ENCODE results near the gene PRSS37.
"Not testable (repeated sequence)": the region's sequence is repeated elsewhere in the genome, so short reads cannot be mapped to it uniquely, and the experiment has no call there.

Gene PRSS37, protein sequence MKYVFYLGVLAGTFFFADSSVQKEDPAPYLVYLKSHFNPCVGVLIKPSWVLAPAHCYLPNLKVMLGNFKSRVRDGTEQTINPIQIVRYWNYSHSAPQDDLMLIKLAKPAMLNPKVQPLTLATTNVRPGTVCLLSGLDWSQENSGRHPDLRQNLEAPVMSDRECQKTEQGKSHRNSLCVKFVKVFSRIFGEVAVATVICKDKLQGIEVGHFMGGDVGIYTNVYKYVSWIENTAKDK

DNA sequence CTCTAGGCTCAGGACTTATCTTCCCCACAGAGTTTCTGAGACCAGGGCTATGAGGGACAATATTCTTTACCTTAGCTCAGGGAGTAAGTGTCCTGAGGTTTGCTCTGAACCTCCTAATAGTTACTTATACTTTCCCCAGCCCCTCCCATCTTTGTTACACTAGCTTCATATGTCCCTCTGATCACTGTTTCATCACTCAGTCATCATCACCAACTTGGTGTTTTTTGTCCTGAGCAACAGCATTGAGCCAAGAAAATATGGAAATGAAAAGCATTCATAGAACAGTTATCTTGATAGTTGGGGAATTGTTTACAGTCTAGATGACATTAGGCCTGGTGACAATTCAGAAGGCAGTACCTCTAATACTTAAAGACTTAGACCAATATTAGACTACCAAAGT, at the start of gene PRSS37:
Gene PRSS37, minus strand, starts transcription at position 101 of the 400 bp plus-strand sequence. CDS start 436 bp downstream, outside the sequence.
- DNase-seq = no peak

DNA sequence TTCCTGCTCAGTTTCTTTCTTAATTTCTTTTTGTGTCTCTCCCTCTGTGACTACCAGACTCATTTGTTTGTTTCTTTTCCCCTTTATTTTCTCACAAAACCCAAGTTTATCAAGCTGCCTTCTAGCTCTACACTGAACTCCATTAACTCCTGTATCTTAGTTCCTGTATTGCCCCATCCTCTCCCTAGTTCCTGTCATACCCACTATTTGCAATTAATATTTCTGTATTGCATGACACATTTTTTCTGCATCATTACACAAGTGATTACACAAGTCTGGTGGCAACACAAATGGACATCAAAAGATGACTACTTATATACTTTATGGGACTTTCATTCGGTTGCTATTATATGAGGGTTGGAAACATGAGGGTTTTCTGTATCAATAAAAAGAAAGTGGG, 48.0 kb upstream of the PRSS37 start:
- DNase-seq = no peak

DNA sequence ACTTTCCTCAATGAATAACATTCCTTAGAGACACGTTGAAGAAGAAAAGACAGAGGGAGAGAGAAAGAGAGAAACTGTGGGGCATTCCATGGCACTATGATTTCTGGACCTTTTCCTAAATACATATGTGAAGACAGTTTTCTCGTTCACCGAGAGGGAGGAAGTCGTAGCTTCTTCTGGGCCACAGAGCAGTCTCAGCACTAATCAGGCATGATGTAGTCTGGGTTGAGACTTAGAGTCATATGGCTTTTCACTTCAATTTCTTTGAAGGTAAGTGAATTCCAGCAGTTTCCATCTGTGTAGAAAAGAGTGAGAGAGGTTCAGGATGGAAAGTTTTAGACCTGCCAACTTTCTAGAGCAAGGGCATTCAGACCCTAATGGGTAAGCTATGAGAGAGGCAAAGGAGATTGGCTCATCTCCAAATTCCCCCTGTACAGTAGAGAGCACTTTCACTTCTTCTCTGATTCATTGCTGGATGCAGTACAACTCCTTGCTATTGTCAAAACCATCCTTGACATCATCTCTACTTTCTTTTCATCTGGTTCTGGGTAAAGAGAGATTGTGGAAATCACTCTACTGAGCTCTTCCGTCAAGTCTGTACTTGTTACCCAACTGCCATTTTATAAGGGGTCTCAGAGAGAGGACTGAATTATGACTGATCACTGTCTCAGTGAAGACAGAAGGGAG, 43.4 kb upstream of the PRSS37 start:
- no peak for DNase-seq

DNA sequence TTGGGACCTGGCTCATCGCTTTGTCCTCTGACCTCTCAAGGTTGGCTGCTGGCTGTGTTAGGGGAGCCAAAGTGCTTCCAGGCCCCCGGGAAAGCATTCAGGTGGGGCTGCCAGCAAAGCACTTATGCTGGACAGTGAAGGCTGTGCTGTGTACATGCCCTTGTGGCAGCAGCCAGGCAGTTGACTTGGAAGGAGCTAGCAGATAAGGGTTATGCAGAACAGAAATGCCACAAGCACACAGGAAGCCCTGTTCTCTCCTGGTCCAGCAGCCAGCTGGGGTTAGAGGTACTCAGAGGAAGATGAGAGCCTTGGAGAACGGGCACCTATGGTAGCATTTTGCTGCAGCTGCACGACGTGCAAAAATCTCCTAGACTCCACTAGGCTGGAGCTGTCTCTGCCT, 39.7 kb upstream of the PRSS37 start:
- DNase-seq = no peak

DNA sequence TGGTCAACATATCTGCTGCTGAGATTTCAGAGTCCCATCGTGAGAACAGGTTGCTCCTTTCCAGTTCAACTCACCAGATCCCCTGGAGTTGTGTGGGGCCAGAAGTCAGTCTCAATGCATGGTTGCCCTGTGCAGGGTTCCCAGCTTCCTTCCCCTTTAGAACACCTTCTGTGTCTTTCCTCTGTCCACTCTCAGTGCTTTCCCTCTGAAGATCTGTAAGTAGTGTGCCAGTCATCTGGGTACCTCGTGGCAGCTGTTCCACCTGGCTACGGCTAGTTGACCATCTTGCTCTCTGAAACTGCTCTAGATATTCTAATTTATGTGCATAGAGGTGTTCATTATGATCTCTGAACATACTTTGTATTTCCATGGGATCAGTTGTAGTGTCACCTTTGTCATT, 36.1 kb upstream of the PRSS37 start:
- DNase-seq = no peak

DNA sequence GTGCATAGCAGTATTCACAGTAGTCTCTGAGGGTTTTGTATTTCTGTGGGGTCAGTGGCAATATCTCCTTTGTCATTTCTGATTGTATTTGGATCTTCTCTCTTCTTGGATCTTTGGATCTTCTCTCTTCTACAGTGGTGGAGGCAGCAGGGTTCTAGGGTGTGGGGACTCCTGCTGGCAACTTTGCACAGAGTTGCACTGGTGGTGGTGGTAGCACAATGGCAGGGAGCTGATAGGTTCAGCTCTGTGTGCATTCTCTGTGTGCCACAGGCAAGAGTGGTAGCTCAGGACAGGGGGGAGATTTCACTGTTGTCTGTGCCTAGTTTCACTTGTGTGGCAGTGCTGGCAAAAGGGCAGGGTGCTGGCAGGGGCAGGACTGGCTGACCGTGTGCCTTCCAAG, 35.1 kb upstream of the PRSS37 start:
- DNase-seq = no peak

DNA sequence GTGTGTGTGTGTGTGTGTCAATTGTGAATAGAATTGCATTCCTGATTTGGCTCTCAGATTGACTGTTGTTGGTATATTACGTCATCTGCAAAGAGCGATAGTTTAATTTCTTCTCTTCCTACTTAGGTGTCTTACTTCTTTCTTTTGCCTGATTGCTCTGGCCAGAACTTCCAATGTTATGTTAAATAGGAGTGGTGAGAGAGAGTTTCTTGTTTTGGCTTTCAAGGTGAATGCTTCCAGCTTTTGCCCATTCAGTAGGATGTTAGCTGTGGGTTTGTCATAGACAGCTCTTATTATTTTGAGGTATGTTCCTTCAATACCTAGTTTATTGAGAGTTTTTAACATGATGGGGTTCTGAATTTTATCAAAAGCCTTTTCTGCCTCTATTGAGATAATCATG, 34.2 kb upstream of the PRSS37 start:
- no peak for DNase-seq

DNA sequence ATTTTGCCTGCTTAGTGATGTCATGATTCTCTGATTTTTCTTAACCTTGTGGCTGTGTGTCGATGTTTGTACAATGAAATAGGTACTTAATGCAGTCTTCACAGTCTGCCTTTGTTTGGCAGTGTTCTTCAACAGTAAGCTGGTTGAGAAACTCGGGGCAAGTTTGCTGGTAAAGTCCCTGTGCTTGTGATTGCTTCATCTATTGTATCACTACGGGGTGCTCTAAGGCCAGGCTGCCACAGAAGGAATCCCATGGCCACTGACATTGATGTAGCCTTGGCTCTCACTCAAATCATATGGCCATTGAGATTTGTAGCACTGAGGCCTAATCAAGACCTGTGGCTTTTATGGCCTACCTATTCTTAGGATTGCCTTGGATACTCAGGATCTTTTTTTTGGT, 33.5 kb upstream of the PRSS37 start:
- no peak for DNase-seq

DNA sequence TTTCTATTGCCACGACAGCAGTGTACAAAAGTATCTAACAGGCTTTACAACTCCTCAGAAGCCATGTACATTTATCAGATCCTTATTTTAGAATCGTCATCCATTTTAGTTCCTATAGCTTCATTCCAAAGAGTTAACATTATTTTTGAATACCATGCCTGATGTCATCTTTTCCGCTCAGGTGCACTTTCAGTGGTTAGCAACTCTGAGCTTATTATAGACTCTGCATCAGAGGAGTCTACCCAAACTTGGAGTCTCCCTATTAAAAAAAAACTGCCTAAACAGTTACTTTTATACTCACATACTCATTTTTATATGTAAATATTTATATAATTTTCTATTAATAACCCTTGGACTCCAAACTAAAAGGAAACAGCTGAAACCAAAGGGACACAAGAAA, 31.6 kb upstream of the PRSS37 start:
- DNase-seq = no peak

DNA sequence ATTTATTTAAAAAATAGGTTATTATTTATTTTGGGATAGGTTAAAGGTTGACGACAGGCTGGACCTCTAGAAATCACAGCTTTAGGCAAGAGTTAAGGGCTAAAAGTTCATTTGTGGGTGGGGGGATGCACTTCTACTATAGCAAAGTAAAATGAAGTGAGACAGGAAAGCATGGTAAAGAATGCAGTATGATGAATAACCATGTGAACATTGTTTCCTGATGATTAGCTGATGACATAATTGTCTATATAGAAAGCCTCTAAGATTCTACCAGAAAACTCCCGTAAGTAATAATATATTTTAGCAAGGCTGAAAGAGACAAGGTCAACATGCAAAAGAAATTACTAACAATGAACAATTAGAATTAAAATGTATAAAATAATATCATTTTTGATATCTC, 25.7 kb upstream of the PRSS37 start:
- no peak for DNase-seq

DNA sequence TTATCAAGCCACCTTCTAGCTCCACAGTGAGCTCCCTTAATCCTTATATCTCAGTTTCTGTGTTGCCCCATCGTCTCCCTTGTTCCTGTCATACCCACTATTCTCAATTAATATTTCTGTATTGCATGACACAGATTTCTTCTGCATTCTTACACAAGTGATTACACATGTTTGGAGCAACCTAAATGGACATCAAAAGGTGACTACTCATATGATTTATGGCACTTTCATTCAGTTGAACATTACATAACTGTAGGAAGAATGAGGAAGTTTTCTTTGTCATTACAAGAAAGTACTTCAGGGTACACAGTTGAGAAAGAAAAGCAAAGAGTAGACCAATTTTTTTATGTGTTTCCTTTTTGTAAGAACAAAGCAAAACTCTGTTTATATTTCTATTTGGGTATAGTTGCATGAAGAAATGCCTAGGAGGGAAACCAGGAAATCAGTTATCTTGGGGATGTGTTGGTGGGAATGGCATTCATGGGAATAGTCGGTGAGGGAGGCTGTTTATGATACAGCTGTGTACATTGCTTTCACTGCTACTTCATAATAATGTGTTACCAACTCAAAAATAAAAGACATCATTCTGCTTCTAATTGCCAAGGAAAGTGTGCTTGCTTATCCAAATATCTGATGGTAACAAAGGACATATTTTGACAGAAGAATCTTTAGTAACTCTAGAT, 23.6 kb upstream of the PRSS37 start:
- DNase-seq = no peak

DNA sequence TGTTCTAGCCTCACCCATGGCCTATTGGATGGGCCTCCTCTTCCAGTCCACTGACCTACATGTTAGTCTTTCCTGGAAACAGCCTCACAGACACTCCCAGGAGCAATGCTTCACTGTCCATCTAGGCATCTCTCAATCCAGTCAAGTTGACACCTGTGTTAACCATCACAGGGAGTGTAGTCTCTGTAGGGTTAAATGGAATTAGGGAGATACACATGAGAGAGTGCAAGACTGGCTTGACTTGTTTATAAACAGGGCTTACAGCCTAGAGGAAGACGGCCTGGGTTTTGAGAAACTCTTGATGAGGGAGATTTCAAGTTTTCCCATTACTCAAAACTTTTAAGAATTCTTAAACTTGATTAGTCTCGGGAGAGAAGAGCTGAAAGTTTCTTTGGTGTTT, 18.9 kb upstream of the PRSS37 start:
- DNase-seq = no peak

DNA sequence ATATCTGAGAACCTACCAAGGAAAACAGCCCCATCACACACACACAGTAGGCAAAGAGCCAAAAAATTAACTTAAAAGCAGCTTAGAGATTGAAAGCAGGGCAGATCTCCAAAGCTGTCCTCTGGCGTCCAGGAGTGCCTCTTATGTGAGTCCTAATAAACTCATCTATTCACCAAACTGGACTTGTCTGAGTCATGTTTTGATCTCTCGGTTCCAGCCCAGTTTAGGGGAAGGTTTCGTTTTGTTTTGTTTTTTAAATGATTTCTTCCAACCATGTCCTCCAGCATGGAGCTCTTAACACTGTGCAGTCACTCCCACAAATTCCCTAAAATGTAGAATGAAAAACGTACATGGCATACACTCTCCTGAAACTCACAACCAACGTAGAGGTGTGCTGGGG, 6.7 kb upstream of the PRSS37 start:
- no peak for DNase-seq

DNA sequence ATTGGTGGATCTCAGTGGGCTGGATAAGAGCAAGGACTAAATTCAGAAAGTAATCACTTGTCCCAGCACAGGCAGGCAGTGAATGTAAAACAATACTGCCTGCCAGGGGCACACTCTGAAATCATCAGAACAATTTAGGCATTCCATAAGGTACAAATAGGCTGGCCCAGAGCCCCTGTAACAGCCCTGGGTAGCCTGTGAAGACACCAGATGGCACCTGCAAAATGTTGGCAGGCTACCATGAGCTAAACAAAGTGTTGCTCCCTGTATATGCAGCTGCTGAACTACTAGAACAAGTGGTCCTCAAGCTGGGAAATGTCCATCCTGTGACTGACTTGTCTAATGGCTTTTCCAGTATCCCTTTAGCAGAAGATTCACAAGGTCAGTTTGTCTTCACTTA, 3.0 kb upstream of the PRSS37 start:
- DNase-seq = peak; percentile 75

DNA sequence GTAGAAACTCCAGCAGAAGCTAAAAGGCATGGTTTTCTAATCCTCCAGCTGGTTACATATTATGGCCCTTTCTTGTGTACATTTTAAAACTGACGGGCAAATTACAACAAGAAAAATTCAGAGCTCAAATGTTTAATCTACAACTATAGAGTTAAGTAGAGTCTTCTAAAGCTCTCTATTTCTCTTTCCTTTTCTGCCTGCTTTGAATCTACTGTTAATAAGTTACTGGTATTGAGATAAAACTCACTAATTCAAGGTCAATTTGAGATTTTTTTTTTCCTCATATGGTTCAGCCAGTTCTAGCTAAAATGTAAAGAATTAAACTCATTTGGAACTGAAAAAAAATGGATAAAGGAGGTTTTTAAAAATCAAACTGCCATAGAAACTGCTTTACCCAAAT, 1.6 kb upstream of the PRSS37 start:
- DNase-seq = no peak

DNA sequence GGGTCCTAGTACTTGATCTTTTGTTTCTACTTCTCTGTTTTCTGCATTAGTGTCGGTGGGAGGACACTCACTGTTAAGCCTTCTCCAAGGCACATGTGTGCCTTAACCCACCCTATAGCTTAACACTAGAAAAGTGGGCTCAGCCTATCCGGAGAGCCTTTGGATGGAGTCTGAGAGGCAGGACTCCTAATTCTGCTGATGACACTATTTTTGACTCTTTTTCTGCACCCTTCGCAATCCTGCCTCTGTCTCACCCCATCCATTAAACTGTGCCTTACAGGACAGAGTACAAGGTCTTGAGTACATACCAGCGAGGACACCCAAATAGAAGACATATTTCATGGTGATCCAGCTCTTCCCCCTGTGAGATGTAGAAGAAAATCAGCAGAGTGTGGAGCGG, 577 bp downstream of the PRSS37 start:
- no peak for DNase-seq

DNA sequence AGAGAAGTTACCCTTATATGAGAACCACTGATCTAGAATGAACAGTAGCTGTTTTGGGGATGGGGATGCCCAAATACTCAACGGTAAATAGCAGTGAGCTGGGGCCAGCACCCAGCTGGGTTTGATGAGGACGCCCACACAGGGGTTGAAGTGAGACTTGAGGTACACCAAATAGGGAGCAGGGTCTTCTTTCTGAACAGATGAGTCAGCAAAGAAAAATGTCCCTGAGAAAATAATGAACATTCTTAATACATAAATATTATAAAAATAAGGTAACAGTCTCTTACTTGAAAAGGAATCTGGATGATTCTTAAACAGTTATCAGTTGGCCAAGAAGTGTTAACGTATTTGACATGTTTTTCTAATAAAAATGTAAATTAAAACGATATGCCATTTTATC, 2.0 kb downstream of the PRSS37 start:
- no peak for DNase-seq

DNA sequence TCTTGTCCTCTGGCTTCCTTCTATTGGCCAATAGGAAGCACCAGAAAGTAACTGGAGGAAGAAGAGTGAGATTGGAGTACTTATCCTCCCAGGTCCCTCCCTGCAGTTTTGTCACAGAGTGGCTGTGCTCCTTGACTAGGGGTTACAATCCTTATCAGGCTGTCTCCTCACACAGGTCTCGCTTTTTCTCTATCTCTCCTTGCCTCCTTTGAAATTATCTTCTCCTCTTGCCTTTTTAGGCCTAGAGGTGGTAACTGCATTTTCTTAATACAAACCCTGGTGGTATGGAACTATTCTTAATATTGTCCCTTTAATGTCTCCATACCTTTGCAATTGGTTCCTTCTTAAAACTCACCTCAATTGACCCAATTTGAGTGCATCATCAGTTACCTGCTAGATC, 2.7 kb downstream of the PRSS37 start:
- no peak for DNase-seq

DNA sequence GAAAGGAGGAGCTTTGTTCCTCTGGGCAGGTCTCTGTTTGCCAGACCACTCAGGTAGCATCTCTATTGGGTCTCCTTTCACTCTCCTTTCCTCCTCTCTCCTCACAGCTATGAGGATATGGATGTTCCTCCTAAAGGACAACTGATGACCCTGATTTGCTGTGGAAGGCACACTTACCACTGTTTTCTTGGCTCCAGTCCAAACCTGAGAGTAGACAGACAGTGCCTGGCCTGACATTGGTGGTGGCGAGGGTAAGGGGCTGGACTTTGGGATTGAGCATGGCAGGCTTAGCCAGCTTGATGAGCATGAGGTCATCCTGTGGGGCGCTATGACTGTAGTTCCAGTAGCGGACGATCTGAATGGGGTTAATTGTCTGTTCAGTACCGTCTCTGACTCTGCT, 3.6 kb downstream of the PRSS37 start:
- DNase-seq = no peak

DNA sequence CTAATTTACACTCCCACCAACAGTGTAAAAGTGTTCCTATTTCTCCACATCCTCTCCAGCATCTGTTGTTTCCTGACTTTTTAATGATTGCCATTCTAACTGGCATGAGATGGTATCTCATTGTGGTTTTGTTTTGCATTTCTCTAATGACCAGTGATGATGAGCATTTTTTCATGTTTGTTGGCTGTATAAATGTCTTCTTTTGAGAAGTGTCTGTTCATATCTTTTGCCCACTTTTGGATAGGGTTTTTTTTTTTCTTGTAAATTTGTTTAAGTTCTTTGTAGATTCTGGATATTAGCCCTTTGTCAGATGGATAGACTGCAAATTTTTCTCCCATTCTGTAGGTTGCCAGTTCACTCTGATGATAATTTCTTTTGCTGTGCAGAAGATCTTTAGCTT, 18.9 kb downstream of the PRSS37 start:
- DNase-seq = not testable (repeated sequence)

DNA sequence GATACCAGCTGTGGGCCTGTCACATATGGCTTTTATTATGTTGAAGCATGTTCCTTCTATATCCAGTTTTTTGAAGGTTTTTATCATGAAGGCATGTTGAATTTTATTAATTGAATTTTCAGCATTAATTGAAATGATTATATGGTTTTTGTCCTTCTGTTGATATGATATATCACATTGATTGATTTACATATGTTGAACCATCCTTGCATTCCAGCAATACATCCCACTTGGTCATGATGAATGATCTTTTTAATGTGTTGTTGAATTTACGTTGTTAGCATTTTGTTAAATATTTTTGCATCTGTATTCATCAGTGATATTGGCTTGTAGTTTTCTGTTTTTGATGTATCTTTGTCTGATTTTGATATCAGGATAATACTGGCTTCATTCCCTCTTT, 21.2 kb downstream of the PRSS37 start:
- DNase-seq = no peak

DNA sequence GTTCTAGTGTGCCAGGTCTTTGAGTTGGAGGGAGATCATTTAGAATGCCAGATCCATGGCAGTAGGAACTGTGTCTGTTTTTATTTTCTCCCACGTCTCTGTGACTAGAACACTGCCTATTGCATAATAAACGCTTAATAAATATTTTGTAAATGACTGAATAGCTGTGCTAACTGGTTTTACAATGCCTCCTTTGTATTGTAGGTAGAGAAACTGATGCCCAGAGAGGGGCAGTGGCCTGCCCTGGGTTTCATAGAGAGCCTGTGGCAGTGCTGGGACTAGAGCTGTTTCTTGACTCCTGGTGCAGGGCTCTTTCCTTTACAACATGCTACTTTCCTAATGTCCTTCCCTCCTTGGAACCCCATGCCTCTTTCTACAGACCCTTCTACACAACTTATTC, 48.8 kb downstream of the PRSS37 start:
- DNase-seq = no peak

DNA sequence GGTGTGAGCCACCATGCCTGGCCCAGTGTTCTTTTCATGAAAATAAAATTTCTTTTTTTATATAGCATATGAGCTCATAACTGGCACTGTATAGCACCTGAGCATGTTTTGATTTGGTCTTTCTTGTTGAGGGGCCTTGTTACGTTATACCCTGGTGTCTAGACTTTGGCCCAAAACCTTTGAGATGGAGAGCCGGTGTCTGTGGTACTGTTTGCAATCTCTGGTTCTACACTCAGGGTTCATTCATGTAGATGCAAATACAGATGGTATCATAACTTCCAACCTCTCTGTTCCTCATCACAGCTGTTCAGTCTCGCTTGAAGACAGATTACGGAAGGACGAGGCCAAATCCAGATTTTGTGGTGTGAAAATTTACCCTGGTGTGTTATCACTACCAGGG, 51.4 kb downstream of the PRSS37 start, which contains the start of gene TAS2R5:
Gene TAS2R5, plus strand, starts transcription at position 301 of the 400 bp plus-strand sequence. CDS start 145 bp downstream, outside the sequence.
- no peak for DNase-seq

DNA sequence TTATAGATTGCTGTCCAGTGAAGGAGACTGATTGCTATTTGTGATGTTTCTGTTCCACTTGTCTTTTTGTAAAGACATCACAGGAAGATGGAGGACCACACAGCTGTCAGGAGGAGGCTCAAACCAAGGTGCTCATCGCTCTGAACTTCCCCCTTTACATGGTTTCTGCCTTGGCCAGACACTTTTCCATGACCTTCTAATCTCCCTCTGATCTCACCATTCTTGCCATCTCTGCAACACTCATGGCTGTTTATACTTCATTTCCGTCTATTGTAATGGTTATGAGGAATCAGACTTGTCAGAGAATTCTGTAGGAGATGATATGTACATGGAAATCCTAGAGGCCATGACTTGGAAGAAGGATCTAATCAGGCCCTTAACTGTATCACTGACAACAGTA, 53.0 kb downstream of the PRSS37 start:
- no peak for DNase-seq

Measured in NCI-H345 (cell line).